Calu3 (cell line): Measurements from ENCODE around the gene RASL11B. TPM values are rescaled to one million over a fixed set of nuclear protein-coding genes. Genes with fewer than 3 reads are reported as not detected.

Experiments
- BruUV-seq: library from RNA; stranded (reverse); fragments of 400-500 nt; replicated peaks from 2 replicates; lab custom pipeline; 2021; lab: Mats Ljungman, UMichigan
- CTCF ChIA-PET: fragments of 300-600 bp; sonication (Branson Sonifier 250); formaldehyde crosslinking; loops from one replicate; lab custom pipeline; 2022; ENCODE audit warnings: antibody characterized with exemption; lab: Charles Lee
- DNase-seq: peaks from one replicate; pipeline ENCODE4 v3.0.0; 2022
- H3K27ac Mint-ChIP-seq: one replicate; pipeline ENCODE4 v1.8.0; 2022; ENCODE audit warnings: mixed read lengths; ENCODE audit not compliant: unreplicated experiment
- H3K27me3 Mint-ChIP-seq: one replicate; pipeline ENCODE4 v1.8.0; 2022; ENCODE audit warnings: mixed read lengths; ENCODE audit not compliant: unreplicated experiment
- H3K36me3 Mint-ChIP-seq: one replicate; pipeline ENCODE4 v1.8.0; 2022; ENCODE audit warnings: mild to moderate bottlenecking, moderate library complexity, mixed read lengths; ENCODE audit not compliant: insufficient read depth, unreplicated experiment
- H3K4me1 Mint-ChIP-seq: one replicate; pipeline ENCODE4 v1.8.0; 2022; ENCODE audit warnings: mild to moderate bottlenecking, low read depth, mixed read lengths; ENCODE audit not compliant: unreplicated experiment
- H3K4me3 Mint-ChIP-seq: one replicate; pipeline ENCODE4 v1.8.0; 2022; ENCODE audit warnings: mild to moderate bottlenecking, low read depth, moderate library complexity, mixed read lengths; ENCODE audit not compliant: unreplicated experiment
- H3K9me3 Mint-ChIP-seq: one replicate; pipeline ENCODE4 v1.8.0; 2022; ENCODE audit warnings: low read depth, mixed read lengths; ENCODE audit not compliant: unreplicated experiment
- CTCF ChIP-seq: fragments of 200-600 bp; IDR thresholded peaks from one replicate; pipeline ENCODE4 v1.8.0; 2022; ENCODE audit warnings: antibody characterized with exemption; ENCODE audit not compliant: unreplicated experiment
- intact Hi-C: fragments of 100-400 bp; cut with micrococcal nuclease; formaldehyde crosslinking; loops from one replicate; pipeline ENCODE4 v1.10.0; 2022; ENCODE audit not compliant: unreplicated experiment
- total RNA-seq: library from RNA; stranded (reverse); gene quantifications from 2 replicates; pipeline ENCODE4 v1.2.3, GENCODE V29; 2022

RASL11B gene
- total RNA-seq, 1 experiment from 2014 or later: 0.64 TPM

GRCh38 chr4:52852041-52852440 lies 10.1 kb upstream of the RASL11B start:
- CTCF ChIA-PET: no interaction called here
- no TSS peak for BruUV-seq
- Mint-ChIP-seq H3K27ac (no peak overlapping the region), H3K4me1 (peaks cover 32% of the 10 kb centered on the region), H3K27me3 (no peaks in the 10 kb centered on the region), H3K9me3 (no peaks in the 10 kb centered on the region), H3K36me3 (no peaks in the 10 kb centered on the region), H3K4me3 (no peak overlapping the region)
- intact Hi-C loops: no loop called here
- no peak for TF ChIP-seq CTCF
- no peak for DNase-seq

DNA sequence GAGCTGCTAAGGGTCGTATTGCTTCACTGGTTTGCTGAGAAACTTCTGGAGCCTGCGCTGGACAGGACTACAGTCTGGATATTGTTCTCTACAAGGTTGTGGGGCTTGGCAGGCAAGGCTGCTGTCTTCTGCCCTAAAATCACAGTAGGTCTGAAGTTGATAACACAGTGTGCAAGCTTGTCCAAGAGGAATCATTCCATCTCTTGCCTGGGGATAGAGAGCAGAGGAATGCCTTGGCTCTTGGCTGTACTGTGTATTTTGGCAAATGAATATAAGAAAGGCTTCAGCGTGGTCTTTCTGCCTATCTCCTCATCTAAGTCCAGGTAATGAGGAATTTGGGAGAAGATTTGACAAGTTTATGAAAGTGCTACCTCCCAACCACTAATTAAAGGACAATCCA lies 9.4 kb upstream of the RASL11B start:
- CTCF ChIA-PET: interaction anchor here (0.8 kb wide), 1 partner anchor 15 kb away, joined by 3 read pairs; no protein-coding TSS in a partner anchor
- no peaks in the 10 kb centered on the region for H3K27me3 Mint-ChIP-seq
- H3K9me3 Mint-ChIP-seq: peaks cover 2% of the 10 kb centered on the region
- intact Hi-C loops: no loop called here
- H3K27ac Mint-ChIP-seq: no peak overlapping the region
- DNase-seq: no peak
- no peak overlapping the region for H3K4me3 Mint-ChIP-seq
- BruUV-seq: no TSS peak
- no peak for TF ChIP-seq CTCF
- H3K4me1 Mint-ChIP-seq: peaks cover 29% of the 10 kb centered on the region
- H3K36me3 Mint-ChIP-seq: no peaks in the 10 kb centered on the region

- intact Hi-C loops: no loop called here
- TF ChIP-seq CTCF: no peak
- CTCF ChIA-PET: interaction anchor here (0.8 kb wide), 1 partner anchor 15 kb away, joined by 3 read pairs; no protein-coding TSS in a partner anchor
- Mint-ChIP-seq H3K36me3 (no peaks in the 10 kb centered on the region), H3K27ac (no peak overlapping the region), H3K4me3 (no peak overlapping the region), H3K27me3 (no peaks in the 10 kb centered on the region), H3K9me3 (peaks cover 3% of the 10 kb centered on the region), H3K4me1 (peaks cover 23% of the 10 kb centered on the region)
- no peak for DNase-seq
- BruUV-seq: no TSS peak
Observed at GRCh38 chr4:52853351-52853750, 8.8 kb upstream of the RASL11B start.

DNA sequence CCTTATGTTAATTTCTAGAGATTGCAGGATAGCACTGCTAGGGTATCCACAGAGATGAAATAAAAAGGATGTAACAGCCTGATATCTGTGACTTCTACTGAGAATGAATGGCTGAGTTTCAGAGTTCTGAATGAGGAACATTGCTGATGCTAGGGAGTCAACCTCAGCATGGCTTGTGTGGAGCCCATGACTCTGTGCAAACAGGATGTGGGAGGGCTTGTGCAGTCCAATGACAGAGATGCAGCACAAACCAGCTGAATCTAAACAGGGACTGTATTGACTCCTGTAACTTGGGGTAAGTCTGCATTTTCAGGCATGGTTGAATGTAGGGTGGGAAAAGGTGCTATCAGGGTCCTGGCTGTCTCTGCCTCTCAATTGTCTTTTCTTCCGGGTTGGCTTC lies 5.3 kb upstream of the RASL11B start:
- DNase-seq: no peak
- TF ChIP-seq CTCF: no peak
- Mint-ChIP-seq H3K27ac (no peak overlapping the region), H3K4me1 (no peaks in the 10 kb centered on the region), H3K4me3 (no peak overlapping the region), H3K9me3 (peaks cover 6% of the 10 kb centered on the region), H3K27me3 (no peaks in the 10 kb centered on the region), H3K36me3 (peaks cover 4% of the 10 kb centered on the region)
- CTCF ChIA-PET: no interaction called here
- no TSS peak for BruUV-seq
- intact Hi-C loops: no loop called here
